OCI-LY1 (cell line): ENCODE results near the gene PKN1.

ENCODE experiments used
- H2AFZ ChIP-seq: fragments of 200-600 bp; sonication (generic), shearing (Covaris generic); 2 replicates; pipeline ENCODE4 v1.6.0; 2014; ENCODE audit warnings: antibody characterized with exemption, mild to moderate bottlenecking, low read length
- H3F3A ChIP-seq: fragments of 200-600 bp; sonication (generic), shearing (Covaris generic); 2 replicates; pipeline ENCODE4 v1.6.0; 2014; ENCODE audit warnings: mild to moderate bottlenecking, antibody characterized with exemption, low read length, moderate library complexity; ENCODE audit not compliant: insufficient read depth
- H3K27ac ChIP-seq: fragments of 200-600 bp; sonication (generic); 2 replicates; pipeline ENCODE4 v1.5.1; 2014; ENCODE audit warnings: low read length, mixed run types, mild to moderate bottlenecking, low read depth; ENCODE audit not compliant: poor library complexity, severe bottlenecking
- H3K27me3 ChIP-seq: fragments of 200-600 bp; sonication (generic); 2 replicates; pipeline ENCODE4 v1.6.0; 2014; ENCODE audit warnings: antibody characterized with exemption, mild to moderate bottlenecking, low read length, moderate library complexity; ENCODE audit not compliant: insufficient read depth
- H3K36me3 ChIP-seq: fragments of 200-600 bp; sonication (generic); 2 replicates; pipeline ENCODE4 v1.6.1; 2014; ENCODE audit warnings: mild to moderate bottlenecking, antibody characterized with exemption, low read length, moderate library complexity, mixed read lengths; ENCODE audit not compliant: insufficient read depth
- H3K4me1 ChIP-seq: fragments of 200-600 bp; sonication (generic); 2 replicates; pipeline ENCODE4 v1.5.1; 2014; ENCODE audit warnings: mild to moderate bottlenecking, low read length, moderate library complexity; ENCODE audit not compliant: insufficient read depth, severe bottlenecking
- H3K4me2 ChIP-seq: fragments of 200-600 bp; sonication (generic), shearing (Covaris generic); 2 replicates; pipeline ENCODE4 v1.6.1; 2014; ENCODE audit warnings: low read length
- H3K4me3 ChIP-seq: fragments of 200-600 bp; sonication (generic); 2 replicates; pipeline ENCODE4 v1.5.1; 2014; ENCODE audit warnings: low read length, low read depth, mild to moderate bottlenecking, mixed read lengths; ENCODE audit not compliant: poor library complexity, severe bottlenecking
- H3K79me2 ChIP-seq: fragments of 200-600 bp; shearing (Covaris generic); 2 replicates; pipeline ENCODE4 v1.6.1; 2016; ENCODE audit warnings: mixed run types, low read length, mixed read lengths; ENCODE audit not compliant: insufficient read depth
- H3K9ac ChIP-seq: fragments of 200-600 bp; sonication (generic), shearing (Covaris generic); 2 replicates; pipeline ENCODE4 v1.6.1; 2014; ENCODE audit warnings: mild to moderate bottlenecking, low read length, mixed read lengths
- H3K9me2 ChIP-seq: fragments of 200-600 bp; sonication (generic), shearing (Covaris generic); 2 replicates; pipeline ENCODE4 v1.6.1; 2014; ENCODE audit warnings: low read depth, mild to moderate bottlenecking, low read length, mixed read lengths
- H3K9me3 ChIP-seq: fragments of 200-600 bp; shearing (Covaris generic); 2 replicates; pipeline ENCODE4 v1.6.1; 2014; ENCODE audit warnings: low read length, mixed read lengths
- H4K20me1 ChIP-seq: fragments of 200-600 bp; sonication (generic), shearing (Covaris generic); 2 replicates; pipeline ENCODE4 v1.6.0; 2016; ENCODE audit warnings: mild to moderate bottlenecking, low read length; ENCODE audit not compliant: insufficient read depth
- EZH2 ChIP-seq: fragments of 200-600 bp; sonication (generic), shearing (Covaris generic); IDR thresholded peaks from 2 replicates; pipeline ENCODE4 v1.8.0; 2017; ENCODE audit warnings: borderline replicate concordance, mixed run types, mild to moderate bottlenecking, antibody characterized with exemption, low read length, moderate library complexity, mixed read lengths
- TF ChIP-seq, protein P1 (sequence below): fragments of 200-600 bp; sonication (generic), shearing (Covaris generic); IDR thresholded peaks from 2 replicates; pipeline ENCODE4 v1.5.1; 2017; ENCODE audit warnings: mild to moderate bottlenecking, antibody characterized with exemption, low read length, moderate library complexity, mixed read lengths

The PKN1 gene

DNA sequence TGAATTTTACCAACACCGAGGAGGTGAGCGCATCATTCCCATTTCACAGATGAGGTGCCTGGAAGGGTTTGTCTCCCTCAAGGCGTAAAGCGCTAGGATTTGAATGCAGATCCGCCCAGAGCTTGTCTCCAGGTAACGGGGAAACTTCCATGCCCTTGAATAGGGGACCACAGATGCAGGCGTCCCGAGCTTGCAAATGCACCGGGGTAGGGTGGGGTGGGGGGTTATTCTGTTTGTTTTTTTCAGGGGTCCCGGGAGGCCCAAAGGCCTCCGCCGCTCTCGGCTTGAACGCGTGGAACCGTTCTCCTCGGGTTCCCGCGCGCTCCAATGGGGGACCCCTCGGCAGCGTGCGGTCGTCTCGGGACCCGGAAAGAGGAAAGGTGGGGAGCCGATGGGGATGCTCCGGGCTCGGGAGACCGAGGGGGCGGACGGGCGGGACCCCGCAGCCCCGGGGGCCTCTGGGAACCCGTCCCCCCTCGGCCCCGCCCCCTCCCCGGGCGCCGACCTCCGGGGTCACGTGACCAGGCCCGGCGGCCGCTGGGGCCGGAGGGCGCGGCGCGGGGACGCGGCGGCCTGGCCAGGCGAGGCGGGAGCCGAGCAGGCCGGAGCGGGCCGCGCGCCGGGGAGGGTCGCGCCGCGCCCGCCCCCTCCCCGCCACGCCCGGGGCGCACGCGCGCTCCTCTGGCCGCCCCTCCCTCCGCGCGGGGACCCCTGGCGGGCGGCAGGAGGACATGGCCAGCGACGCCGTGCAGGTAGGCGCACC, at the start of gene PKN1:
PKN1 (plus strand) TSS at position 516 of the 763 bp plus-strand sequence; CDS start at position 732, 216 bp downstream.
- Histone ChIP-seq H3K79me2 (no peaks in the 10 kb centered on the region), H3K27ac (peak within 1 kb of the TSS; percentile 70)

DNA sequence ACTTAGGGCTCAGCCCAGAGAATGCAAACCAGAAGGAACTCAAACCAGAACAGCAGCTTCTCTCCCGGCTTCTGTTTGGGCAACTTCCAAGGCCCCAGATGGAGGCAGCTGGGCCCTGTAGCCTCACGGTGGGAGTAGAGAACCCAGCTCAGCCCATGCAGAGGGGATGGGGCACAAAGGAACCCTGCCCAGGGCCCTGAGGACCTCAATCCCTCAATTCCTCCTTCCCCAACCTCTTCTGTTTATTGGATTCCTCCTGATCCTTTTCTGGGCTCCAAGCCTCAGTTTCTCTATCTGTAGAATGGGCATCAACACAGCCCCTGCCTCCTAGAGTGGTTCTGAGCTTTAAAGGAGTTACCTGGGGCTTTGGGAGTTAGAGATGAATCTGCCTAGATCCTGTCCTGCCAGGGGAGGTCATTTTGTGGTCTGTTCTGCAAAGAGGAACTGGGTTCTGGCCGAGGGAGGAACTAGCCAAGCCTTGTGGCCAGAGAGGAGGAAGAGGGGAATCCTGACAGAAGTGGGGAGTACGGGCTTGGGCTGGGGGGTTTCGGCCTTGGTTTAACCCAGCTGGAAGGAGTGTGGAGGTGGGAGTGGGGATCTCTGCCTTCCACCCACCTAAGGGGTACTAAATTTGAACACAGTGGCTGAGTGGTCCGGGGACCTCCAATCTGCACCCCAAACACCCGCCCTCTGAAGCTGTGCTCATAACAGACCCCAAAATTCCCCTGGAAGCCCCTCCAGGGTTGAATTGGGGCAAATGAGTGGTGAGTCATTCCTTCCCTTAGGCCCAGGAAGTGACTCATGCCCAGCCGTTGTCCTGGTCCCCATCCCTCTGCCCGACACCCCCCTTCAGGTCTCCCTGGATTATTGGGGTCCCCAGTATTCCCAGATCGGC, 49.2 kb upstream of the PKN1 start:
- no peak overlapping the region for H3K4me3 ChIP-seq
- no peak for TF ChIP-seq EZH2
- TF ChIP-seq, protein P1, sequence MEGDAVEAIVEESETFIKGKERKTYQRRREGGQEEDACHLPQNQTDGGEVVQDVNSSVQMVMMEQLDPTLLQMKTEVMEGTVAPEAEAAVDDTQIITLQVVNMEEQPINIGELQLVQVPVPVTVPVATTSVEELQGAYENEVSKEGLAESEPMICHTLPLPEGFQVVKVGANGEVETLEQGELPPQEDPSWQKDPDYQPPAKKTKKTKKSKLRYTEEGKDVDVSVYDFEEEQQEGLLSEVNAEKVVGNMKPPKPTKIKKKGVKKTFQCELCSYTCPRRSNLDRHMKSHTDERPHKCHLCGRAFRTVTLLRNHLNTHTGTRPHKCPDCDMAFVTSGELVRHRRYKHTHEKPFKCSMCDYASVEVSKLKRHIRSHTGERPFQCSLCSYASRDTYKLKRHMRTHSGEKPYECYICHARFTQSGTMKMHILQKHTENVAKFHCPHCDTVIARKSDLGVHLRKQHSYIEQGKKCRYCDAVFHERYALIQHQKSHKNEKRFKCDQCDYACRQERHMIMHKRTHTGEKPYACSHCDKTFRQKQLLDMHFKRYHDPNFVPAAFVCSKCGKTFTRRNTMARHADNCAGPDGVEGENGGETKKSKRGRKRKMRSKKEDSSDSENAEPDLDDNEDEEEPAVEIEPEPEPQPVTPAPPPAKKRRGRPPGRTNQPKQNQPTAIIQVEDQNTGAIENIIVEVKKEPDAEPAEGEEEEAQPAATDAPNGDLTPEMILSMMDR: no peak

More for the DNA sequence above, at the start of gene PKN1:
- H4K20me1 ChIP-seq: no peaks in the 10 kb centered on the region
- no peaks in the 10 kb centered on the region for H3K27me3 ChIP-seq
- no peak for TF ChIP-seq EZH2
- TF ChIP-seq, protein P1: no peak
- H3K4me3 ChIP-seq: peak within 1 kb of the TSS; percentile 92
- peaks cover 10% of the 10 kb centered on the region; the same call in 1 of the 2 replicates for H3K36me3 ChIP-seq
- peak within 1 kb of the TSS; percentile 96 for H3K9ac ChIP-seq
- H3K9me2 ChIP-seq: no peaks in the 10 kb centered on the region
- H3K4me1 ChIP-seq: peaks cover 27% of the 10 kb centered on the region
- no peaks in the 10 kb centered on the region for H3K9me3 ChIP-seq
- peak within 1 kb of the TSS; percentile 58; the same call in 1 of the 2 replicates for H2AFZ ChIP-seq
- H3K4me2 ChIP-seq: peak within 1 kb of the TSS; percentile 76
- no peaks in the 10 kb centered on the region for H3F3A ChIP-seq

DNA sequence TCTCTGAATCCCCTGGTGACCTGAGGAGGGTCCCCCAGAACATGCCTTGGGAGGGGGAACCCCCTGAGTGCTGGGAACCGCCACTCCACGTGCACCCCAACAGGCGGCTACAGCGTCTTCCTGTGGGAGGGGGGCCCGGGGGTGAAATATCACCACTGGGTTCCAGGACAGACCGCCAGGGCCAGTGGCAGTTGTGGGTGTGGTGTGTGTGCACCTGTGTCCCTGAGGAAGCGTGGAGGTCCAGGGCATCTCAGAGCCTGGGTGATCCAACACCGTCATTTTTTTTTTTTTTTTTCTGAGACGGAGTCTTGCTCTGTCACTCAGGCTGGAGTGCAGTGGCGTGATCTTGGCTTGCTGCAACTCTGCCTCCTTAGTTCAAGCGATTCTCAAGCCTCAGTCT, 47.6 kb upstream of the PKN1 start:
- Histone ChIP-seq H3F3A (no peaks in the 10 kb centered on the region), H3K9ac (no peak overlapping the region), H3K4me2 (no peak overlapping the region), H3K27ac (no peak overlapping the region), H3K36me3 (no peaks in the 10 kb centered on the region), H4K20me1 (no peaks in the 10 kb centered on the region), H3K27me3 (no peaks in the 10 kb centered on the region), H2AFZ (no peak overlapping the region), H3K4me1 (peaks cover 16% of the 10 kb centered on the region), H3K9me3 (no peaks in the 10 kb centered on the region), H3K79me2 (no peaks in the 10 kb centered on the region), H3K4me3 (no peak overlapping the region), H3K9me2 (no peaks in the 10 kb centered on the region)
- no peak for TF ChIP-seq EZH2
- TF ChIP-seq, protein P1: no peak

More for the DNA sequence above, 49.2 kb upstream of the PKN1 start:
- H3K36me3 ChIP-seq: no peaks in the 10 kb centered on the region
- H4K20me1 ChIP-seq: no peaks in the 10 kb centered on the region
- H3F3A ChIP-seq: no peaks in the 10 kb centered on the region
- H3K4me2 ChIP-seq: no peak overlapping the region
- no peaks in the 10 kb centered on the region for H3K9me2 ChIP-seq
- no peak overlapping the region for H2AFZ ChIP-seq
- H3K27me3 ChIP-seq: no peaks in the 10 kb centered on the region
- no peaks in the 10 kb centered on the region for H3K79me2 ChIP-seq
- H3K9ac ChIP-seq: no peak overlapping the region
- H3K4me1 ChIP-seq: peaks cover 16% of the 10 kb centered on the region
- no peak overlapping the region for H3K27ac ChIP-seq
- H3K9me3 ChIP-seq: no peaks in the 10 kb centered on the region
